Fibroblast of lung (primary cell): Measurements from ENCODE around the gene SERPINB3.

ENCODE experiments used
- CTCF ChIP-seq, 2 donors: IDR thresholded peaks in 1 of 2; conservative IDR thresholded peaks in 1 of 2; 1 replicate in 1 of 2; 2 replicates in 1 of 2; pipeline ENCODE4 v1.5.1; 2011 to 2012; ENCODE audit warnings: low read length in 2 of 2, control low read depth in 1 of 2, inconsistent platforms in 1 of 2, low read depth in 1 of 2, mild to moderate bottlenecking in 1 of 2
- EZH2 ChIP-seq: IDR thresholded peaks from 2 replicates; pipeline ENCODE4 v1.5.1; 2012; ENCODE audit warnings: low read length, control low read depth, mild to moderate bottlenecking; ENCODE audit errors: missing control alignments

- no peak for TF ChIP-seq CTCF (conservative IDR thresholded peaks at IDR 0.05 in 1 of 2, IDR thresholded peaks at IDR 0.05 in 1 of 2; ENCODE audit: low read depth in 1 of 2, low read length in 2 of 2)
- TF ChIP-seq EZH2, result no peak
Observed at GRCh38 chr18:63697097-63697660, 35.5 kb upstream of the SERPINB3 start.
